Upper lobe of left lung (tissue), 6 donors: ENCODE measurements around the gene C16orf89. TPM values are rescaled to one million over a fixed set of nuclear protein-coding genes. Genes with fewer than 3 reads are reported as not detected.

Experiments used
- ATAC-seq, 2 donors: fragments of 200-7000 bp; cut with Tn5 transposase; one replicate each; pipeline ENCODE4 v1.9.1; 2022; ENCODE audit warnings: mild to moderate bottlenecking in 2 of 2, moderate library complexity in 2 of 2; ENCODE audit not compliant: low FRiP score in 2 of 2
- DNase-seq, 2 donors: peaks; one replicate each; pipeline ENCODE4 v3.0.0-alpha.2; 2019 to 2020
- H3K27ac ChIP-seq, 4 donors: fragments of 200-600 bp; sonication (generic); one replicate each; pipeline ENCODE4 v1.5.1; 2016 to 2019
- H3K27me3 ChIP-seq, 4 donors: fragments of 200-600 bp; sonication (generic); one replicate each; pipeline ENCODE4 v1.5.1; 2017 to 2019
- H3K36me3 ChIP-seq, 4 donors: fragments of 200-600 bp; sonication (generic); one replicate each; pipeline ENCODE4 v1.5.1; 2016 to 2019
- H3K4me1 ChIP-seq, 4 donors: fragments of 200-600 bp; sonication (generic); one replicate each; pipeline ENCODE4 v1.5.1; 2018 to 2019
- H3K4me3 ChIP-seq, 4 donors: fragments of 200-600 bp; sonication (generic); one replicate each; pipeline ENCODE4 v1.5.1; 2017 to 2019; ENCODE audit warnings: mild to moderate bottlenecking in 2 of 4, moderate library complexity in 1 of 4
- H3K9me3 ChIP-seq, 4 donors: fragments of 200-600 bp; sonication (generic); one replicate each; pipeline ENCODE4 v1.5.1; 2018 to 2019
- EP300 ChIP-seq, 4 donors: sonication (generic); formaldehyde crosslinking; IDR thresholded peaks; one replicate each; pipeline ENCODE4 v1.5.1; 2017; ENCODE audit warnings: antibody characterized with exemption in 4 of 4, control low read depth in 2 of 4
- POLR2A ChIP-seq, 4 donors: fragments of 450-650 bp; IDR thresholded peaks; one replicate each; pipeline ENCODE4 v1.5.1; 2016 to 2017; ENCODE audit warnings: antibody characterized with exemption in 4 of 4, mild to moderate bottlenecking in 2 of 4
- POLR2AphosphoS5 ChIP-seq, 2 donors: sonication (generic); formaldehyde crosslinking; IDR thresholded peaks; one replicate each; pipeline ENCODE4 v1.5.1; 2017; ENCODE audit warnings: antibody characterized with exemption in 2 of 2
- WGBS, 2 donors: methylation state at CpG; one replicate each; pipeline ENCODE4 v1.1.5; 2017 to 2018; 5-methylcytosine and 5-hydroxymethylcytosine counted together
- total RNA-seq, 6 donors: library from RNA; depleted of rRNA in 4 of 6; stranded (reverse); fragments of >200 nt in 4 of 6; gene quantifications; one replicate each; pipeline versions ENCODE4 v1.1.0 to v1.2.1, GENCODE V29; 2016 to 2021
- TF ChIP-seq, protein P1 (sequence below), 6 experiments: fragments of 450-650 bp in 4 of 6; fragments of 200-600 bp in 2 of 6; sonication (generic) in 2 of 6; IDR thresholded peaks; one replicate each; pipeline ENCODE4 v1.5.1; 2016 to 2019; ENCODE audit warnings: antibody characterized with exemption in 6 of 6
- donor health status: DM: no; HTN: no; CAD: no; lungs with moderate emphysema.
- donor health status: DM: no; HTN: yes; CAD: no; lungs with severe emphysema.

Gene C16orf89
- total RNA-seq, 6 donors from 2014 or later: 45.7 to 272 (median 174) TPM

DNA sequence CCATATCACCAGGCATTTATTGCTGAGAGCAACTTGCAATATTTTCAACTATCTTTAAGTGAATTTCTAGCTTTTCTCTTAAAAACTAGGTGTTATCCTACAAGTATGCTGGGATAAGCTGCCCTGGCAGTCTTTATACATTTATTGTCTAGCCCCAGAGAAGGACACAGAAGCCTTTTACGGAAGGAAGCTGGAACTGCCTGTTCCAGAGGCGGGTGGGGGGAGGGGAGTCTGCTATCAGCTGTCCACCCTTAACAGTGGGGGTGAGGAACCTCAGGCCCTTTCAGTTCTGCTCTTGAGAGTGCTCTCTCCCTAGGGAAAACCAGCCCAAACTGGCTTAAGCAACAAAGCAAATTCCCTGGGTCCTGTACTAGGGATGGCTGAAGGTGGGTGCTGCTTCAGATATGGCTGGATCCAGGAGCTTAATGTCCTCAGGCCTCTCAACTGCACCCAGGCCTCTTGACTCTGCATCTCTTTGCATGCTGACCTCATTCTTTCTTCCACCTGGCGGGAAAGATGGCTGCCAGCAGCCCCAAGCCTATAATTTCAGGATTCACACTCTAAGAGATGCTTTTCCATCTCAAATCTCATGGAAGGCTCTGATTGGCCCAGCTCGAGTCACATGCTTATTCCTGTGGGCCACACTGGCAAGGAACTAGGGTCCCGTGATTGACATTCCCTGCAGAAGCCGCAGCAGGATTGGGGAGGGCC, 48.6 kb downstream of the C16orf89 start:
- Histone ChIP-seq H3K4me3 (no peak overlapping the region), H3K27me3 (no peaks in the 10 kb centered on the region), H3K27ac (no peak overlapping the region), H3K4me1 (no peaks in the 10 kb centered on the region), H3K9me3 (no peaks in the 10 kb centered on the region), H3K36me3 (no peaks in the 10 kb centered on the region)
- 67 to 73% methylated on average over 6 of the region's 6 CpGs for WGBS, 2 donors
- DNase-seq: no peak
- ATAC-seq: no peak
- TF ChIP-seq, protein P1, sequence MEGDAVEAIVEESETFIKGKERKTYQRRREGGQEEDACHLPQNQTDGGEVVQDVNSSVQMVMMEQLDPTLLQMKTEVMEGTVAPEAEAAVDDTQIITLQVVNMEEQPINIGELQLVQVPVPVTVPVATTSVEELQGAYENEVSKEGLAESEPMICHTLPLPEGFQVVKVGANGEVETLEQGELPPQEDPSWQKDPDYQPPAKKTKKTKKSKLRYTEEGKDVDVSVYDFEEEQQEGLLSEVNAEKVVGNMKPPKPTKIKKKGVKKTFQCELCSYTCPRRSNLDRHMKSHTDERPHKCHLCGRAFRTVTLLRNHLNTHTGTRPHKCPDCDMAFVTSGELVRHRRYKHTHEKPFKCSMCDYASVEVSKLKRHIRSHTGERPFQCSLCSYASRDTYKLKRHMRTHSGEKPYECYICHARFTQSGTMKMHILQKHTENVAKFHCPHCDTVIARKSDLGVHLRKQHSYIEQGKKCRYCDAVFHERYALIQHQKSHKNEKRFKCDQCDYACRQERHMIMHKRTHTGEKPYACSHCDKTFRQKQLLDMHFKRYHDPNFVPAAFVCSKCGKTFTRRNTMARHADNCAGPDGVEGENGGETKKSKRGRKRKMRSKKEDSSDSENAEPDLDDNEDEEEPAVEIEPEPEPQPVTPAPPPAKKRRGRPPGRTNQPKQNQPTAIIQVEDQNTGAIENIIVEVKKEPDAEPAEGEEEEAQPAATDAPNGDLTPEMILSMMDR (IDR thresholded peaks at IDR 0.05): no peak
- no peak for TF ChIP-seq POLR2AphosphoS5 (IDR thresholded peaks at IDR 0.05)
- TF ChIP-seq EP300 (IDR thresholded peaks at IDR 0.05): no peak
- no peak for TF ChIP-seq POLR2A (IDR thresholded peaks at IDR 0.05)

DNA sequence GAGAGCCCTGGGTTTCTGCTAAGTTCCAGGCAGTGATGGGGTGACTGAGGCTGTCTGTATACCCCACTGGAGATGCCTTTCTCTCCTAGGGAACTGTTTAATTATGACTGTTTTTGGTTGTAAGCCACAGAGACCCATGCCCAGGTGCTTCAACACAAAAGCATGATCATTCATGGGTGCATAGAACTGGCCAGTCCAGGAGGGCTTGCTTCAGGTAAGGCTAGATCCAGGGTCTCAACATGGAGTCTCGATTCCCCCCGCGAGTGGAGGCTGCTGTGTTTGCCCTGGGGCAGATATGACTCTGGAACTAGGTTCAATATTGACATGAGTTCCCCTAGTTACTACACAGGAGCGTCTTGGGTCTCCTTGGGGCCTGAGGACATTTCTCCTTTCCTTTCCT, 49.9 kb downstream of the C16orf89 start:
- no peaks in the 10 kb centered on the region for H3K9me3 ChIP-seq
- no peak overlapping the region for H3K4me3 ChIP-seq
- TF ChIP-seq EP300 (IDR thresholded peaks at IDR 0.05): no peak
- no peak for TF ChIP-seq POLR2AphosphoS5 (IDR thresholded peaks at IDR 0.05)
- no peak for TF ChIP-seq POLR2A (IDR thresholded peaks at IDR 0.05)
- TF ChIP-seq, protein P1 (IDR thresholded peaks at IDR 0.05): no peak
- WGBS, 2 donors: 78 to 90% methylated on average over 4 of the region's 4 CpGs
- no peak overlapping the region for H3K27ac ChIP-seq
- H3K4me1 ChIP-seq: no peaks in the 10 kb centered on the region
- DNase-seq: no peak
- H3K36me3 ChIP-seq: no peaks in the 10 kb centered on the region
- H3K27me3 ChIP-seq: no peaks in the 10 kb centered on the region
- no peak for ATAC-seq

DNA sequence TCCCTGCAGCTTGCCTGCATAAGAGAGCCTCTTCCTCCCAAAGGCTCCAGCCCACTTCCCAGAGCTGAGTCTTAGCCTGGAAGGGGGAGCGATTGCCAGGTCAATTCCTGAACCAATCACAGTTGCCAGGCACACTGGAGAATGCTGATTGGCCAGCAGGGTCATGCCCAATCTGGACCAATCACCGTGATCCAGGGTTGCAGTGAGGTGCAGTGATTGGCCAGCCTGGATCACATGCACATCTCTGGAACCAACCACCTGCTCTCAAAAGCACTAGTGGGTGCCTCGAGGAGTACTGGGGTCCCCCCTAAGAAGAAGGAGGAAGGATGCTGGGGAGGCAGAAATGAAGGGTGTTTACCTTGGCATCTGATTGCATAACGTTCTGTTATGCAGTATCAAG, 50.4 kb downstream of the C16orf89 start:
- WGBS, 2 donors: 59 to 71% methylated on average over 4 of the region's 4 CpGs
- no peaks in the 10 kb centered on the region for H3K4me1 ChIP-seq
- H3K27me3 ChIP-seq: no peaks in the 10 kb centered on the region
- TF ChIP-seq POLR2A (IDR thresholded peaks at IDR 0.05) (no peak), POLR2AphosphoS5 (IDR thresholded peaks at IDR 0.05) (no peak), EP300 (IDR thresholded peaks at IDR 0.05) (no peak)
- TF ChIP-seq, protein P1 (IDR thresholded peaks at IDR 0.05): no peak
- DNase-seq (no peak), ATAC-seq (no peak)
- no peak overlapping the region for H3K4me3 ChIP-seq
- no peak overlapping the region for H3K27ac ChIP-seq
- no peaks in the 10 kb centered on the region for H3K36me3 ChIP-seq
- H3K9me3 ChIP-seq: no peaks in the 10 kb centered on the region

DNA sequence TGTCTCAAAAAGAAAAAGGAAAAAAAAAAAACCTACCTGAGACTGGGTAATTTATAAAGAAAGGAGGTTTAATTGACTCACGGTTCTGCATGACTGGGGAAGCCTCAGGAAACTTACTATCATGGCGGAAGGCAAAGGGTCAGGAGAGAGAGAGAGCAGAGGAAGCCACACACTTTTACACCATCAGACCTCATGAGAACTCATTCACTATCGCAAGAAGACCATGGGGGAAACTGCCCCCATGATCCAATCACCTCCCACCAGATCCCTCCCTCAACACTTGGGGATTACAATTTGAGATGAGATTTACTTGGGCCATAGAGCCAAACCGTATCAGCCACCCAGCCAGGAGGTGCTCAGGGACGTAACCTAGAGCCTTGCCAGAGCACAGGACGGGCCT, 52.9 kb downstream of the C16orf89 start:
- TF ChIP-seq POLR2AphosphoS5 (IDR thresholded peaks at IDR 0.05) (no peak), POLR2A (IDR thresholded peaks at IDR 0.05) (no peak), EP300 (IDR thresholded peaks at IDR 0.05) (no peak)
- TF ChIP-seq, protein P1 (IDR thresholded peaks at IDR 0.05): no peak
- ATAC-seq (no peak), DNase-seq (no peak)
- Histone ChIP-seq H3K27me3 (no peaks in the 10 kb centered on the region), H3K36me3 (no peaks in the 10 kb centered on the region), H3K9me3 (no peaks in the 10 kb centered on the region), H3K27ac (no peak overlapping the region), H3K4me1 (no peaks in the 10 kb centered on the region), H3K4me3 (no peak overlapping the region)
- 84 to 87% methylated on average over 6 of the region's 6 CpGs for WGBS, 2 donors

DNA sequence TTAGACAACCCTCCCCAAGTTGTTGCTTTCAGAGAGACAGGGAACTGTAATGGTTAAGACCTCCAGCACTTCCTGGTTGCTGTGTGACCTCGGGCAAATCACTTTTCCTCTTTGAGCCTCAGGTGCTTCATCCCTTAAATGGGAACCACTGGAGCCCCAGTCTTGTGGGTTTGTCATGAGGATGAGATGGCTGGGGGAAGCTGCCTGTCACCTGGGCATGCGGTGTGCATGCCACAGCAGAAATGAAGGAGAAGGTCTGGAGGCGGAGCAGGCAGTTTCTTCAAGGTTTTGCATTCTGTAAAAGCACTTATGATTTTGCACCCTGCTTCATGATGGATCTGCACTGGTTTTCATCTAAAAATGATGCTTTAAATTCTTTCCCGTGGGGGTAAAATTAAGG, 54.1 kb downstream of the C16orf89 start:
- TF ChIP-seq EP300 (IDR thresholded peaks at IDR 0.05) (no peak), POLR2A (IDR thresholded peaks at IDR 0.05) (no peak), POLR2AphosphoS5 (IDR thresholded peaks at IDR 0.05) (no peak)
- TF ChIP-seq, protein P1 (IDR thresholded peaks at IDR 0.05): no peak
- H3K9me3 ChIP-seq: no peaks in the 10 kb centered on the region
- WGBS, 2 donors: 52 to 70% methylated on average over 3 to 4 of the region's 4 CpGs
- no peak overlapping the region for H3K27ac ChIP-seq
- no peaks in the 10 kb centered on the region for H3K4me1 ChIP-seq
- H3K4me3 ChIP-seq: no peak overlapping the region
- DNase-seq: no peak
- no peaks in the 10 kb centered on the region for H3K27me3 ChIP-seq
- no peaks in the 10 kb centered on the region for H3K36me3 ChIP-seq
- no peak for ATAC-seq
